HG03159 (cell line): Measurements from ENCODE around the gene NBPF3.
"Not testable (repeated sequence)": the region's sequence is repeated elsewhere in the genome, so short reads cannot be mapped to it uniquely, and the experiment has no call there.

ENCODE experiments used
- ATAC-seq: cut with Tn5 transposase; IDR thresholded peaks from one replicate; pipeline ENCODE4 v1.9.1; 2021; ENCODE audit warnings: mild to moderate bottlenecking, moderate library complexity; ENCODE audit not compliant: unreplicated experiment

NBPF3 gene, protein sequence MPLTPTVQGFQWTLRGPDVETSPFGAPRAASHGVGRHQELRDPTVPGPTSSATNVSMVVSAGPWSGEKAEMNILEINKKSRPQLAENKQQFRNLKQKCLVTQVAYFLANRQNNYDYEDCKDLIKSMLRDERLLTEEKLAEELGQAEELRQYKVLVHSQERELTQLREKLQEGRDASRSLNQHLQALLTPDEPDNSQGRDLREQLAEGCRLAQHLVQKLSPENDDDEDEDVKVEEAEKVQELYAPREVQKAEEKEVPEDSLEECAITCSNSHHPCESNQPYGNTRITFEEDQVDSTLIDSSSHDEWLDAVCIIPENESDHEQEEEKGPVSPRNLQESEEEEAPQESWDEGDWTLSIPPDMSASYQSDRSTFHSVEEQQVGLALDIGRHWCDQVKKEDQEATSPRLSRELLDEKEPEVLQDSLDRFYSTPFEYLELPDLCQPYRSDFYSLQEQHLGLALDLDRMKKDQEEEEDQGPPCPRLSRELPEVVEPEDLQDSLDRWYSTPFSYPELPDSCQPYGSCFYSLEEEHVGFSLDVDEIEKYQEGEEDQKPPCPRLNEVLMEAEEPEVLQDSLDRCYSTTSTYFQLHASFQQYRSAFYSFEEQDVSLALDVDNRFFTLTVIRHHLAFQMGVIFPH

DNA sequence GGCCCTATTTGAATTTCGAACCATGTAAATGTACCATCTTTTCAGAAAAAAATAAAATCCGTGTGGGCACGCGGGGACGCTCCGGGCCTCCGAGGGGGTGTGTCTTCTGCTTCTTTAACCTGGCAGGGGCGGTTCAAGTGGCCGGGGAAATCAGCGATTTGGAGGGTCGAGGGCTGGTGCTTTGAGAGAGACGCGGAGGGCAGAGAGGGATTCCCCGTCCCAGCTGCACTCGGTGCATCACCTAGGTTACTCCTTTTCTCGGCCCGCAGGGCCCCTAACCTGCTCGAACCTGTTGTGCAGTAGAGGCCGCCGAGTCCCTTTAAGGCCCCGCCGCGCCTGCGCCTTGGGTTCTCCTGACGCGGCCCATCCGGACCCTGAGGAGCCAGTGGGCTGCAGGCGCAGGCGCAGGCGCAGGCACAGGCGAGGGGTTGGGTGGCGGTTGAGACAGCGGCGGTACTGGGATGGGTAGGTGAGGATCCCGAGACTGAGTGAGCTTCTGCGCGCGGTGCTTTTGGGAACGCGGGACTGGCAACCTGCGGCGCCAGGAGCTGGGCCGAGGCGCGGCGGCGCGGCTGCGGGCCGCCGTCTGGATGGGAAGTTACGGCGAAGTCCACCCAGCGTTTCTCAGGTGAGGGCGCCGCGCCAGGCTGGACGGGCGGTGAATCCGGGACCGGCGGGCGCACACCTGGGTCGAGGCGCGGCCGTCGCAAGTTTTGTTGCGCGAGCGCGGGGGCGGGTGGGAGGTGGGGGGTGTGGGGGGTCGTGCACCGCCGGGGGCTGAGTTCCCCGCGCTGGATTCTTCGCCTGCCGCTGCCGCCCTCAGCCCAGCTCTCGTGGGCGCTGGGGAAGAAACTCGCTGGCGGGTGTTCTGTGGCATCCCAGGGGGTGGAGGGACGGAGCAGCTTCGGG is at the start of gene NBPF3:
NBPF3 (plus strand) TSS at position 417 of the 909 bp plus-strand sequence. CDS start 4,950 bp downstream, outside the sequence.
- peak; percentile 96 for ATAC-seq

DNA sequence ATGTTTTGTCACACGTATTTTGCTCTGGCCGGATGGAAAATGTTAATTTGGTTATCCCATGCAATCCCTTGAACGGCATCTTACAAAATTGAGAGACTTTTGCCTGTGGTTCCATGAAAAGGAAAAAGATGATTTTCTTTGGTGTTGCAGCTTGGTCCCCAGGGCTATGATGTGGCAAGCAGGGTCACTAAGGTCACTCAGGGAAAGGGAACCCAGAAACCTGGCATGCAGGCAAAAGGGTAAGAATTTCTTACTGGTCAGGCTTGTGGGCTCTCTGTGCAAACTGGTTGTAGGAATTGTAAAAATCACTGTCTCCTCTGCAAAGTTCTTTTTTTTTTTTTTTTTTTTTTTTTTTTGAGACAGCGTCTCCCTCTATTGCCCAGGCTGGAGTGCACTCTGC is 48.4 kb upstream of the NBPF3 start:
- ATAC-seq, result no peak

DNA sequence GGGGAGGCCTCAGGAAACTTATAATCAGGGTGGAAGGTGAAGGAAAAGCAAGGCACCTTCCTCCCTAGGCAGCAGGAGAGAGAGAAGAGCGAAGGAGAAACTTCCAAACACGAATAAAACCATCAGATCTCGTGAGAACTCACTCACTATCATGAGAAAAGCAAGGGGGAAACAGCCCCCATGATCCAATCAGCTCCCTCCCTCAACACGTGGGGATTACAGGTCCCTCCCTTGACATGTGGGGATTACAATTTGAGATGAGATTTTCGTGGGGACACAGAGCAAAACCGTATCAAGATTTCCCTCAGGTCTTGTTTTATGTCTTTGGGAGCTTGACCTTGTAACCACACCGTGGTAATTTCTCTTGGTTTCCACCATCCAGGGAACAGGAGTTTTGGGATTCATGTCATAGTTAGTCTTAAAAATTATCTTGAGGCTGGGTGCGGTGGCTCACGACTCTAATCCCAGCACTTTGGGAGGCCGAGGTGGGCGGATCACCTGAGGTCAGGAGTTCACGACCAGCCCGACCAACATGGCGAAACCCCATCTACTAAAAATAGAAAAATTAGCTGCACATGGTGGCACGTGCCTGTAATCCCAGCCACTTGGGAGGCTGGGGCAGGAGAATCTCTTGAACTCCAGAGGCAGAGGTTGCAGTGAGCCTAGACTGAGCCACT is 47.2 kb upstream of the NBPF3 start:
- no peak for ATAC-seq

GRCh38 chr1:21396516-21396915 is 43.4 kb upstream of the NBPF3 start:
- no peak for ATAC-seq

- ATAC-seq, result no peak
Observed at GRCh38 chr1:21397813-21398188, 42.1 kb upstream of the NBPF3 start.

GRCh38 chr1:21401726-21402346 is 38.1 kb upstream of the NBPF3 start:
- ATAC-seq, result not testable (repeated sequence)

GRCh38 chr1:21406659-21407058 is 33.3 kb upstream of the NBPF3 start:
- ATAC-seq, result no peak

DNA sequence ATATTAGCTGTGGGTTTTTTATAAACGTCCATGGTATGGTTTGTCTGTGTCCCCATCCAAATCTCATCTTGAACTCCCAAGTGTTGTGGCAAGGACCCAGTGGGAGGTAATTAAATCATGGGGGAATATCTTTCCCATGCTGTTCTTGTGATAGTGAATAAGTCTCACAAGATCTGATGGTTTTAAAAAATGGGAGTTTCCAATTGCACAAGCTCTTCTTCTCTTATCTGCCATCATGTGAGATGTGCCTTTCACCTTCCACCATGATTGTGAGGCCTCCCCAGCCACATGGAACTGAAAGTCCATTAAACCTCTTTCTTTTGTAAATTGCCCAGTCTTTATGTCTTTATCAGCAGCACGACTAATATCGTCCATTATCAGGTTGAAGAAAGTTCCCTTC is 30.0 kb upstream of the NBPF3 start:
- not testable (repeated sequence) for ATAC-seq

DNA sequence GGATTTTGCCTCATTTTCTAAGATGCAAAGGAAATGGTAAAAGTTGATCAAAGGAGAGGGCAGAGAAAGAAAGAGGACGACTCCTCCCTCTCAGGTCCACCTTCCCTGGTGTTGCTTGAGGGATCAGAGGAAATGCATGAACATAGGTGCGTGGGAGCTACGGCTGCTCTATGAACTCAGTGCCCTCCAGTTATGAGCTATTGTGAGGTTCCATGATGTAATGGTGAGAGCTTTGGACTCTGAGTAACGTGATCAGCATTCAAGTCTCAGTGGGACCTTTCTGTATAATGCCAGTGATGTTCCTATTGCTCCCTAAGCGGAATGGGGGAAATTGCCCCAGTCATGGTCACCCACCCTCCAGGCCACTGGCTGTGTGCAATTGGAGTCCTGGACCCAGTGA is 25.9 kb upstream of the NBPF3 start:
- ATAC-seq, result no peak

GRCh38 chr1:21420378-21420777 is 19.6 kb upstream of the NBPF3 start:
- not testable (repeated sequence) for ATAC-seq

DNA sequence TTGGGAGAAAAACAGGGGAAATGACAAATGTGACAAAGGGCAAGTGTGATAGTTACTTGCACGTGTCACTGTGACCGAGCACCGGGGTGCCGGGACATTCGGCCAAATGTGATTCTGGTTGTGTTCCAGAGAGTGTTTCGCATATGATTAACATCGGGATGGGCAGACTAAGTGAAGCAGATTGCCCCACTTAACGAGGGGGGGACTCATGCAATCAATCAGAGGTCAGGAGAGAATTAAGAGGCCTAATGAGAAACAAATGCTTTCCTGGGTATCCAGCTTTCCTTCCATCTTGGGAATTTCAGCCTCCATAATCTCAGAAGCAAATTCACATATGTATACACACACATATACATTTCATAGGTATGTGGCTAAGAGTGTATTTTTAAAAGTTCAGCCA is 18.6 kb upstream of the NBPF3 start:
- not testable (repeated sequence) for ATAC-seq

- not testable (repeated sequence) for ATAC-seq
Observed at GRCh38 chr1:21427798-21428480, 12.0 kb upstream of the NBPF3 start.

- ATAC-seq, result not testable (repeated sequence)
Observed at GRCh38 chr1:21428481-21429073, 11.4 kb upstream of the NBPF3 start.

DNA sequence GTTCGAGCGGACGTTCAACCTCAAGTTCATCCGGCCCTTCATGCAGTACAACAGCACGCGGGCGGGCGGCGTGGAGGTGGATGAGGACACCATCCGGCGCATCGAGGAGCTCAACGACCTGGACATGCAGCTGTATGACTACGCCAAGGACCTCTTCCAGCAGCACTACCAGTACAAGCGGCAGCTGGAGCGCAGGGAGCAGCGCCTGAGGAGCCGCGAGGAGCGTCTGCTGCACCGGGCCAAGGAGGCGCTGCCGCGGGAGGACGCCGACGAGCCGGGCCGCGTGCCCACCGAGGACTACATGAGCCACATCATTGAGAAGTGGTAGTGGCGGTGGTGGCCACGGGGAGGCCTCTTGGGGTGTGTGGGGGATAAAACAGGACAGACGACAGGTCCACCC is 10.7 kb upstream of the NBPF3 start:
- ATAC-seq, result not testable (repeated sequence)

DNA sequence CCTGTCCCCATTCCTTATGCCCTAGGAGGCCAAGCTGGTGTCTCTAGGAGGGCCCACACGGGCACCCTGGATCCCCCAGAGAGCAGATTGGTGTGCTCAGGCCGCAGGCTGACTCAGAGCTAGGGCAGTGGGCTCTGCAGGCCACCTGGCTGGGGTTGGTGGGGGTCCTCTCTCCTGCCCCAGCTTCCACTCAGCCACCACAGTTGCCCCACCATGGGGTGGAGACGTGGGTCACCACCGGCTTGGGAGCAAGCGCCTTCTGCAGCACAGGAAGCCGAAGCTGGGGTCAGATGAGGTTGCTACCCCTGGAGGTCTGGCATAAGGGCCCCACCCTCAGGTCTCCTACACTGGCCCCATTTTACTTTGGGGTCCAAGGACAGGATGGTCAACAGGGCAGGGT is 9.1 kb upstream of the NBPF3 start:
- ATAC-seq, result not testable (repeated sequence)

DNA sequence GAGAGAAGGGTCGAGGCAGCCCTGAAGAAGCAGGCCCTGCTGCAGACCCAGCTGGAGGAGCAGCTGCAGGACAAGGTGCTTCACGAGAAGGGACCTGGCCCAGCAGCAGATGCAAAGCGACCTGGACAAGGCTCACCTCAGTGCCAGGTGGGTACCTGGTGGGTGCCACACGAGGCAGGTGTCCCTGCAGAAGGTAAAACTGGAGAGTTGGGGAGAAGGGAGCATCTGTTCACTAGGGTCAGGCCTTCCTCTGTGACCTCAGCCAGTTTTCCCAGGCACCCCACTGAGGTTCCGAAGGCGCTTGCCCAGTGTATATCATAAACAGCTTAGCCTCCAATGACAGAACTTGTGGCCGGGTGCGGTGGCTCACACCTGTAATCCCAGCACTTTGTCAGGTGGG is 5.5 kb upstream of the NBPF3 start:
- no peak for ATAC-seq

DNA sequence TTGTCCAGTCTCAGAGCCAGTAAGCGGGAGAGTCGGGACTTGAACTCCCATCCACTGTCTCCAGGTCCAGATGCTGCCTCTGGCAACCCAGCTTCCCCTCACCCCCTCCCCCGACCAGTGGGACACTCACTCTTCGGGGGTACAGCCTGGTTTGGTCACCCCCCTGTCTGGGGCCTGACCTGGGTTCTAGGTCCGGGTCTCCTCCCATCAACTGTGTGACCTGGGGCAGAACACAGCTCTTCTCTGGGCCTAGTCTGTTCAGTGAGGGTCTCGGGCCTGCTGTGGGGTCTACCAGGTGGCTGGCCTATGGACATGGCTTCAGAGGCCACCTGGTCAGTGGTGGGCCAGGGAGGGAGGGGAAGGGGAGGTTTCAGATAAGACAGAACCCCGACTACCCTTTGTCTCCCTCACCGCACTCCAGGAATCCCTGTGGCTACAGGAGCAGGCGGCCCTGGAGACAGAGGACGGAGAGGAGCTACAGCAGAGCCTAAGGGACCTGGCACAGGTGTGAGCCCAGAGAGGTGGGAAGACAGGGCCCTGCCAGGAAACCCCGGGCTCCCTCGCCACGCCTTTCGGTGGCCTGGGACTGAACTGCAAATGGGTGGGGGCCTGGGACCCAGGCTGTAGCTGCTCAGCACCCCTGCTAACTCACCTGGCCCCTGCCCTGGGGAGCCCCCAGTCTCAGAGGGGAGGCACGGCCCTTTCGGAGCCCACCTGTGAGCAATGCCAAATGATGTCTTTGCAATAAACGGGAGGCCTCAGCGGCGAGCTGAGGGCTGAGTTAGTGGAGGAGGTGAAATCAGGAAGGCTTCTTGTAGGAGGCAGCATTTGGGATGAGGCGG is 4.1 kb upstream of the NBPF3 start:
- ATAC-seq, result no peak
